Measurements from ENCODE around the gene IFNG-AS1. TPM values are rescaled to one million over a fixed set of nuclear protein-coding genes. Genes with fewer than 3 reads are reported as not detected.
A peak's percentile ranks its signal among the peaks of the same experiment; 100 is the strongest.

IFNG-AS1 gene
- total RNA-seq, 4 donors from 2014 or later: 0.27 to 0.50 TPM; not detected in 2

DNA sequence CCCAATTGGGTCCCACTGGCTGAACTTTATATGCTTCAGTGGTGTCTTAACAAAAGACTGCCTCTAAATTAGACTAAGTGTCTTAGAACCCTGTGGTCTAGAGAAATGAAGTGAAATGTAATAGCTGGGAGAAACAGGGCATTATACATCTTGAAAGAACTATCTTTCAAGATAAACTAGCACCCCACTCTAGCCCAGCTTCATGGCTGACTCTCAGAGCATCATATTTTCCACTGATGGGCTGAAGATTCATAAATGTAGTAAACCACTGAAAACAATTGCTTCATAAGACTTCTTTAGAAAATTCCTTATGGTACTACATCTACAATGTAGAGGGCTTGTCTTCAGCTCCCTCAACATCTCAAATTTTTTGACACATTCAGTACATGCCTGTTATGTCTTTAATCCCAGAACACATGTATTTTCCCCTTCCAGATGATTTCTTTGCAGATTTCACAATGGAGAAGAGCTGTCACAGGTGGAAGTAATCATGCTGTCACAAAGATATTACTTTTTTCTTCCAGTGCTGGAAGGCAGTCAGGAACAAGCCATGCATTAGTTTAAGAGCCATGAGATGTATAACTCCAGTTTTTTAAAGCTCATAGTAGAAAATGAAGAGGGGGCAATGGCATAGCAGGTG, 48.5 kb downstream of the IFNG-AS1 start:
- H3K9me3 ChIP-seq: no peaks in the 10 kb centered on the region
- no peak for TF ChIP-seq POLR2A (IDR thresholded peaks at IDR 0.05)
- TF ChIP-seq CTCF (IDR thresholded peaks at IDR 0.05): no peak
- intact Hi-C loops (cut with DNase I): no loop called here
- H3K4me1 ChIP-seq: no peaks in the 10 kb centered on the region
- no peak overlapping the region for H3K4me3 ChIP-seq (replicated peaks in 1 of 3)
- no peak for DNase-seq
- no peaks in the 10 kb centered on the region for H3K36me3 ChIP-seq
- H3K27ac ChIP-seq: no peak overlapping the region
- H3K27me3 ChIP-seq: no peaks in the 10 kb centered on the region

DNA sequence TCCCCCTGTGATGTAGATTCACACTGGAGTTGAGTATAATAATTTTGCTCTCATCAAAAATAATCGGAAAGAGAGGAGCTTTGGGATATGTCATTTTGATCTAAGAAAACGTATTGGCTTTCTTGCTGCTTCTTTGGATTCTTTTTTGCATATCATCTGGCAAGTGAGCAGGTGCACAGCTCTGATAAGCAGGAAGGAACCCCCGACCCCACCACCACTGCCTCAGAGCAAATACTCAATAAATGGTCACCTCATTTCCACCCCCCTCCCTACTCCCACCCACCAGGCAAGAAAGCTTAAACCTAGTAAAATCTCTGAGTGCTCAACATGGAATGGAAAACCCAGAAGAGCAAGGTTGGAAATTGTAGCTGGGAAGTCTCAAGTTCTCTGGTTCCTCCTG, 49.4 kb downstream of the IFNG-AS1 start:
- TF ChIP-seq POLR2A (IDR thresholded peaks at IDR 0.05): no peak
- no peak for TF ChIP-seq CTCF (IDR thresholded peaks at IDR 0.05)
- Histone ChIP-seq H3K27me3 (no peaks in the 10 kb centered on the region), H3K4me3 (replicated peaks in 1 of 3) (no peak overlapping the region), H3K4me1 (no peaks in the 10 kb centered on the region), H3K27ac (no peak overlapping the region), H3K9me3 (no peaks in the 10 kb centered on the region), H3K36me3 (no peaks in the 10 kb centered on the region)
- WGBS, 2 donors: 69 to 72% methylated on average over 3 of the region's 3 CpGs
- no peak for DNase-seq
- intact Hi-C loops (cut with DNase I): no loop called here

DNA sequence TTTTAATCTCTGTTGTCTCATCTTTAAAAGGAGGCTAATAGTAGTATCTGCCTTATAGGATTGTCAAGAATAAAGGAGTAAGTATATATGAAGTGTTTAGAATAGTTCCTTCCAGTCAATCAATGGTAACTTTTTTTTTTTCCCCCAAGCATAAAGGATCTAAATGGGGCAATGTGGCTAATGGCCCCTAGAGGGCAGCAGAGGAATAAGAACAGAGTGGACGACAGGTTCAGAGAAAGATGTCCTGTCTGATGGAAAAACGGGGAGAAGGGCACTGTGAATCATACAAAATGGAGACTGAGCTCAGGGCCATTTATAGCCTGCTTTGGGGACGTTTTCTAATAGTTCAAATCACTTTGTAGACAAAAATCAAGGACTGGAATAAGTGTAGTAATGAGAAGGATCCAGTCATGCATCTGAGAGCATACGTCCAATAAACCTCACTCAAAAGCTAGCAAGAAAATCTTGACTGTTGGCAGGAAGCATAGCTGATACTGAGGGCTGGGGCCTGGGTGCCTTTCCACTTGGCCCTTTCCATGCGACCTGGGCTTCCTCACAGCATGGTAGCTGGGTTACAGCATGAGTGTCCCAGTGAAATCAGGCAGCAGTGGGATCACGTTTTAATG, 51.3 kb downstream of the IFNG-AS1 start:
- TF ChIP-seq POLR2A (IDR thresholded peaks at IDR 0.05) (no peak), CTCF (IDR thresholded peaks at IDR 0.05) (peak in 5 of 6 experiments; percentile 45 to 87 (median 71))
- Histone ChIP-seq H3K4me3 (replicated peaks in 1 of 3) (no peak overlapping the region), H3K27ac (no peak overlapping the region), H3K27me3 (no peaks in the 10 kb centered on the region), H3K36me3 (no peaks in the 10 kb centered on the region), H3K9me3 (no peaks in the 10 kb centered on the region), H3K4me1 (no peaks in the 10 kb centered on the region)
- 31 to 34% methylated on average over 6 of the region's 6 CpGs for WGBS, 2 donors
- intact Hi-C loops (cut with DNase I): no loop called here
- DNase-seq: peak; percentile 63 to 68

DNA sequence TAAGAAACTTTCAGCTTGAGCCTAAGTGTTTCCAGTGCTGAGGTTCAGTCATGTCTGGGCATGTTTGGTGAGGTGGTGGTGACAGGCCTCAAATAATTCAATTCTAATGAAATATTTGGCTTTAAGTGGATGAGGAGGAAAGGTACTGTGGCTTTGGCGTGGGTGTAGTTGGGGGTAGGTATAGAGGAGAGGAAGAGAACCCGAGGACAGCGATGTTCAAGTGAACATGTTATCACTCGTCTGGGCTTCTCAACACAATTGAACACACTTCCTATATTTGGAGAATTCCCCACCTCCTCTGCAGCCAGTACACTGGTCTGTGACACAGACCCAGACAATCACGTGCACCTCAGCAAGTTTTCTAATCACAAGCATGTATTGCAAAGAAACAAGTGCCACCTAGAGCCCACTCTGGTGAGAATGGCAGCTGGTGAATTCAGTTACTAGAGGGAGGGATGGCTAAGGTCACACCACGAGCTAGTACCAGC, 53.0 kb downstream of the IFNG-AS1 start:
- no peaks in the 10 kb centered on the region for H3K4me1 ChIP-seq
- DNase-seq: peak in 1 of 2 donors; percentile 3
- H3K27me3 ChIP-seq: no peaks in the 10 kb centered on the region
- no peak overlapping the region for H3K27ac ChIP-seq
- 55 to 70% methylated on average over 6 of the region's 6 CpGs for WGBS, 2 donors
- intact Hi-C loops (cut with DNase I): no loop called here
- TF ChIP-seq POLR2A (IDR thresholded peaks at IDR 0.05) (no peak), CTCF (IDR thresholded peaks at IDR 0.05) (no peak)
- no peaks in the 10 kb centered on the region for H3K9me3 ChIP-seq
- H3K36me3 ChIP-seq: no peaks in the 10 kb centered on the region
- no peak overlapping the region for H3K4me3 ChIP-seq (replicated peaks in 1 of 3)

DNA sequence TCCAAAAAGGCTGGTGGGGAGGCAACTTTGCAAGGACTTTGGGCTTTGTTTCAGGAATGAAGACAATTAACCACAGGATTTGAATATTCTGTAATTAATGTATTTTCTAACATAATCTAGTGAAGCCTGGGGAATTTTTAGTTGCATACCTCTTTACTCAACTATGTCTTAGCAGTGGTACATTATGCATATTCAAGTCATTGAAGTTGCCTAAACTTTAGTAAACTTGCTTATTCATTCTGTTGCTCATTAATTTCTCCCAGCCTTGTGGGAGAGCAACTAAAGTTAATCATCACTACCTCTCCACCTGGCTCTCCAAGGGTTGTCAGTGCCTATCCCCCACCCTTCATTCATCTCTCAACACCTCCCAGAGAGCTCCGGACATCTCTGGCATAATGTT, 54.2 kb downstream of the IFNG-AS1 start:
- 94 to 97% methylated on average over 1 of the region's 1 CpG for WGBS, 2 donors
- intact Hi-C loops (cut with DNase I): no loop called here

More for the DNA sequence above, 54.2 kb downstream of the IFNG-AS1 start:
- Histone ChIP-seq H3K27ac (no peak overlapping the region), H3K27me3 (no peaks in the 10 kb centered on the region), H3K4me1 (no peaks in the 10 kb centered on the region), H3K4me3 (replicated peaks in 1 of 3) (no peak overlapping the region), H3K9me3 (no peaks in the 10 kb centered on the region), H3K36me3 (no peaks in the 10 kb centered on the region)
- no peak for TF ChIP-seq CTCF (IDR thresholded peaks at IDR 0.05)
- TF ChIP-seq POLR2A (IDR thresholded peaks at IDR 0.05): no peak
- DNase-seq: no peak
